ENCODE data around the gene GRK1. TPM values are rescaled to one million over a fixed set of nuclear protein-coding genes. Genes with fewer than 3 reads are reported as not detected.

The GRK1 gene
- total and polyA plus RNA-seq, 2 of the 8 experiments (the other 6 are each of a cell fraction or from before 2014, with no cell fraction given), result 0.12 TPM; not detected in 1

DNA sequence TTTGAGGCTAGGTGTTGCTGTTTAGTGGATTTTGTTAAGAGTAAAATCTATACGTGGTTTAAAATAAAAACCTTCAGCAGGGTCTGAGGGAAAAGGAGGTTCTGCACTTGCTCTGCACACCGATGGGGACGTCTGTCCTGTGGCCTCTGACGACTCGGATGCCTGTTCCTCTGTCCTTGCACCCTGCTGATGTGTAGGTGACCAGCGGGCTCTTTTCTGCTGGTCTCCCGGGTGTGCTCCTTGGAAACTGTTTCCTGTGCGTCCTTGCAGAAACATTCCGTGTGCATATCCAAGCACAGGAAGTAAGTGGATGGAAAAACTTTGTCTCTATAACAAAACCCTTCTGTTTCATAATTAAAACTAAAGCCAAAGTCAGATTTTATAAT lies 12.9 kb upstream of the GRK1 start:
- TF ChIP-seq PHF8 (conservative IDR thresholded peaks at IDR 0.05; ENCODE audit: low read depth, low read length) (no peak), SIRT6 (IDR thresholded peaks at IDR 0.05; ENCODE audit: low read length) (no peak), EP300 (IDR thresholded peaks at IDR 0.05; ENCODE audit: borderline replicate concordance in 1 of 2, low read depth in 2 of 2, low read length in 2 of 2) (no peak), CBX8 (IDR thresholded peaks at IDR 0.05; ENCODE audit: borderline replicate concordance, low read depth, low read length) (no peak), RXRA (IDR thresholded peaks at IDR 0.05; ENCODE audit: insufficient read depth, low read depth, low read length) (no peak), SUZ12 (IDR thresholded peaks at IDR 0.05; ENCODE audit: low read length) (no peak), NRF1 (IDR thresholded peaks at IDR 0.05; ENCODE audit: low read depth, low read length) (no peak), BRCA1 (IDR thresholded peaks at IDR 0.05; ENCODE audit: low read depth, low read length) (no peak), CTBP2 (IDR thresholded peaks at IDR 0.05; ENCODE audit: borderline replicate concordance, insufficient read depth, insufficient read length, low read length) (no peak)
- TF ChIP-seq, protein P1, sequence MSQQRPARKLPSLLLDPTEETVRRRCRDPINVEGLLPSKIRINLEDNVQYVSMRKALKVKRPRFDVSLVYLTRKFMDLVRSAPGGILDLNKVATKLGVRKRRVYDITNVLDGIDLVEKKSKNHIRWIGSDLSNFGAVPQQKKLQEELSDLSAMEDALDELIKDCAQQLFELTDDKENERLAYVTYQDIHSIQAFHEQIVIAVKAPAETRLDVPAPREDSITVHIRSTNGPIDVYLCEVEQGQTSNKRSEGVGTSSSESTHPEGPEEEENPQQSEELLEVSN (IDR thresholded peaks at IDR 0.05), result no peak
- Histone ChIP-seq H3K4me1 (replicated peaks in 1 of 4; ENCODE audit: control insufficient read depth in 3 of 4, insufficient read depth in 4 of 4, low read length in 3 of 4) (no peaks in the 10 kb centered on the region), H3K79me2 (ENCODE audit: control insufficient read depth in 1 of 2, insufficient read depth in 2 of 2, low read length in 2 of 2) (no peaks in the 10 kb centered on the region), H3K27me3 (replicated peaks in 1 of 4; ENCODE audit: control insufficient read depth in 3 of 4, extremely low read depth in 1 of 4, insufficient read depth in 3 of 4, low read length in 3 of 4) (no peaks in the 10 kb centered on the region), H2AK5ac (ENCODE audit: low read depth, low read length) (no peak overlapping the region), H3K56ac (replicated peaks; ENCODE audit: insufficient read length, low read depth, low read length) (no peak overlapping the region), H4K20me1 (replicated peaks in 1 of 2; ENCODE audit: control insufficient read depth in 1 of 2, insufficient read depth in 2 of 2, low read length in 2 of 2) (no peaks in the 10 kb centered on the region), H2BK120ac (replicated peaks; ENCODE audit: low read depth, low read length) (no peak overlapping the region), H2AFZ (ENCODE audit: low read length) (no peak overlapping the region), H4K5ac (ENCODE audit: insufficient read length, low read depth, low read length) (no peak overlapping the region), H3K27ac (ENCODE audit: low read depth, low read length) (no peak overlapping the region), H3K4ac (replicated peaks; ENCODE audit: insufficient read length, low read depth, low read length) (no peak overlapping the region), H3K14ac (ENCODE audit: insufficient read length) (no peak overlapping the region), H2BK15ac (ENCODE audit: low read length) (no peak overlapping the region), H2BK20ac (ENCODE audit: low read length) (no peak overlapping the region), H3K23me2 (ENCODE audit: low read depth, low read length) (no peaks in the 10 kb centered on the region), H3K4me3 (ENCODE audit: extremely low read depth in 1 of 4, insufficient read depth in 2 of 4, low read depth in 3 of 4, low read length in 4 of 4) (no peak overlapping the region), H3K79me1 (ENCODE audit: low read depth, low read length) (no peaks in the 10 kb centered on the region), H4K8ac (ENCODE audit: extremely low read depth, insufficient read depth, low read length) (no peak overlapping the region), H3K9ac (replicated peaks in 1 of 4; ENCODE audit: extremely low read depth in 1 of 4, low read depth in 3 of 4, low read length in 3 of 4) (no peak overlapping the region), H4K91ac (replicated peaks; ENCODE audit: insufficient read length, low read length) (no peak overlapping the region), H3K36me3 (ENCODE audit: control insufficient read depth in 2 of 4, insufficient read depth in 4 of 4, low read length in 3 of 4) (no peaks in the 10 kb centered on the region), H3K4me2 (ENCODE audit: insufficient read depth in 1 of 2, low read depth in 2 of 2, low read length in 2 of 2) (no peak overlapping the region), H3K23ac (ENCODE audit: insufficient read length) (no peak overlapping the region), H3K9me3 (ENCODE audit: insufficient read depth in 2 of 2, low read depth in 1 of 2, low read length in 1 of 2) (no peaks in the 10 kb centered on the region), H2BK5ac (ENCODE audit: low read depth, low read length) (no peak overlapping the region), H3K18ac (ENCODE audit: extremely low read depth, low read length) (no peak overlapping the region), H2BK12ac (ENCODE audit: low read depth, low read length) (no peak overlapping the region)
- DNase-seq (ENCODE audit: low read depth in 1 of 2, low spot score in 2 of 2) (no peak), FAIRE-seq (no peak)
- 90% methylated on average over 9 of the region's 9 CpGs; no CpG with 5 or more reads in 1 of the 2 experiments for WGBS, 2 experiments (ENCODE audit: extremely low coverage in 1 of 2, insufficient coverage in 1 of 2, insufficient read length in 1 of 2, insufficient replicate concordance in 2 of 2, low coverage in 1 of 2, low lambda C conversion rate in 2 of 2, missing lambda C conversion rate in 1 of 2)
- CTCF ChIA-PET (ENCODE audit: partially characterized antibody), result no interaction called here
- POLR2A ChIA-PET (ENCODE audit: partially characterized antibody), result interaction anchor here (1.3 kb wide), 1 partner anchor 10 kb away, joined by 3 read pairs; no protein-coding TSS in a partner anchor
